ENCODE results near the gene FAM163B. TPM values are rescaled to one million over a fixed set of nuclear protein-coding genes. Genes with fewer than 3 reads are reported as not detected.

FAM163B gene
- total and polyA plus RNA-seq, 2 of the 8 experiments (the other 6 are each of a cell fraction or from before 2014, with no cell fraction given) = 0.63 to 1.0 TPM

GRCh38 chr9:133654736-133655657 lies 45.8 kb upstream of the FAM163B start (continued):
- TF ChIP-seq USF2 (IDR thresholded peaks at IDR 0.05; ENCODE audit: low read length) = no peak
- TF ChIP-seq ASH2L (IDR thresholded peaks at IDR 0.05; ENCODE audit: low read length) = no peak
- TF ChIP-seq NRF1 (IDR thresholded peaks at IDR 0.05; ENCODE audit: low read depth, low read length) = no peak
- no peak for TF ChIP-seq RAD21 (IDR thresholded peaks at IDR 0.05 in 1 of 2, conservative IDR thresholded peaks at IDR 0.05 in 1 of 2; ENCODE audit: low read depth in 2 of 2, low read length in 2 of 2)
- no peak for TF ChIP-seq SAP30 (IDR thresholded peaks at IDR 0.05; ENCODE audit: insufficient read depth, insufficient replicate concordance, low read length)
- TF ChIP-seq RFX5 (IDR thresholded peaks at IDR 0.05; ENCODE audit: borderline replicate concordance, low read depth, low read length) = no peak
- TF ChIP-seq EGR1 (IDR thresholded peaks at IDR 0.05; ENCODE audit: borderline replicate concordance, low read depth, low read length) = no peak

All from H1 (cell line).